ENCODE measurements around the gene GTF2H4.

Gene GTF2H4

GRCh38 chr6:30939473-30939872 lies 31.5 kb downstream of the GTF2H4 start:
- H3K27ac ChIP-seq = no peak overlapping the region
- no peak overlapping the region for H3K4me3 ChIP-seq (ENCODE audit: low read depth in 1 of 2, low read length in 1 of 2)
- H3K9me3 ChIP-seq = no peaks in the 10 kb centered on the region
- peaks cover 64% of the 10 kb centered on the region for H3K27me3 ChIP-seq
- H3K4me1 ChIP-seq (ENCODE audit: control insufficient read depth in 1 of 2, insufficient read depth in 1 of 2, low read depth in 1 of 2, low read length in 1 of 2) = no peaks in the 10 kb centered on the region
- no peak for TF ChIP-seq CTCF (IDR thresholded peaks at IDR 0.05)
- H3K36me3 ChIP-seq = no peaks in the 10 kb centered on the region

GRCh38 chr6:30940361-30940986 lies 32.5 kb downstream of the GTF2H4 start, which contains the start of gene MUCL3:
MUCL3 (plus strand) TSS chr6:30940973; CDS start chr6:30941000, 27 bp downstream.
- H3K27me3 ChIP-seq = peaks cover 74% of the 10 kb centered on the region
- H3K27ac ChIP-seq = no peak within 1 kb of the TSS
- no peak for TF ChIP-seq CTCF (IDR thresholded peaks at IDR 0.05)
- H3K4me1 ChIP-seq (ENCODE audit: control insufficient read depth in 1 of 2, insufficient read depth in 1 of 2, low read depth in 1 of 2, low read length in 1 of 2) = no peaks in the 10 kb centered on the region
- no peak within 1 kb of the TSS for H3K4me3 ChIP-seq (ENCODE audit: low read depth in 1 of 2, low read length in 1 of 2)
- H3K9me3 ChIP-seq = no peaks in the 10 kb centered on the region
- no peaks in the 10 kb centered on the region for H3K36me3 ChIP-seq

- H3K27ac ChIP-seq = no peak overlapping the region
- TF ChIP-seq CTCF (IDR thresholded peaks at IDR 0.05) = no peak
- H3K4me3 ChIP-seq (ENCODE audit: low read depth in 1 of 2, low read length in 1 of 2) = no peak overlapping the region
- H3K9me3 ChIP-seq = no peaks in the 10 kb centered on the region
- H3K4me1 ChIP-seq (ENCODE audit: control insufficient read depth in 1 of 2, insufficient read depth in 1 of 2, low read depth in 1 of 2, low read length in 1 of 2) = no peaks in the 10 kb centered on the region
- no peaks in the 10 kb centered on the region for H3K36me3 ChIP-seq
- peaks cover 89% of the 10 kb centered on the region for H3K27me3 ChIP-seq
Observed at GRCh38 chr6:30942338-30943060, 34.5 kb downstream of the GTF2H4 start.

GRCh38 chr6:30944051-30944450 lies 36.0 kb downstream of the GTF2H4 start:
- Histone ChIP-seq H3K27me3 (peaks cover 94% of the 10 kb centered on the region), H3K27ac (no peak overlapping the region)
- TF ChIP-seq CTCF (IDR thresholded peaks at IDR 0.05) = no peak

GRCh38 chr6:30945281-30945680 lies 37.3 kb downstream of the GTF2H4 start:
- no peaks in the 10 kb centered on the region for H3K9me3 ChIP-seq
- peaks cover 86% of the 10 kb centered on the region for H3K27me3 ChIP-seq
- H3K36me3 ChIP-seq = no peaks in the 10 kb centered on the region
- H3K4me1 ChIP-seq (ENCODE audit: control insufficient read depth in 1 of 2, insufficient read depth in 1 of 2, low read depth in 1 of 2, low read length in 1 of 2) = no peaks in the 10 kb centered on the region
- H3K27ac ChIP-seq = no peak overlapping the region
- no peak overlapping the region for H3K4me3 ChIP-seq (ENCODE audit: low read depth in 1 of 2, low read length in 1 of 2)
- no peak for TF ChIP-seq CTCF (IDR thresholded peaks at IDR 0.05)

More at GRCh38 chr6:30944051-30944450, 36.0 kb downstream of the GTF2H4 start:
- Histone ChIP-seq H3K36me3 (no peaks in the 10 kb centered on the region), H3K9me3 (no peaks in the 10 kb centered on the region), H3K4me3 (ENCODE audit: low read depth in 1 of 2, low read length in 1 of 2) (no peak overlapping the region), H3K4me1 (ENCODE audit: control insufficient read depth in 1 of 2, insufficient read depth in 1 of 2, low read depth in 1 of 2, low read length in 1 of 2) (no peaks in the 10 kb centered on the region)
